Loucy (cell line): ENCODE data around the gene SPOCK3.
"Not testable (repeated sequence)": the region's sequence is repeated elsewhere in the genome, so short reads cannot be mapped to it uniquely, and the experiment has no call there.

ENCODE experiments used
- H2AFZ ChIP-seq: fragments of 200-600 bp; sonication (generic); 2 replicates; pipeline ENCODE4 v1.6.0; 2016; ENCODE audit warnings: antibody characterized with exemption, mild to moderate bottlenecking, low read length, moderate library complexity
- H3F3A ChIP-seq: fragments of 200-600 bp; 2 replicates; pipeline ENCODE4 v1.6.0; 2016; ENCODE audit warnings: antibody characterized with exemption, low read depth, mild to moderate bottlenecking
- H3K27me3 ChIP-seq: fragments of 200-600 bp; sonication (generic); 2 replicates; pipeline ENCODE4 v1.6.1; 2014; ENCODE audit warnings: low read length, mild to moderate bottlenecking; ENCODE audit not compliant: insufficient read depth, poor library complexity, severe bottlenecking
- H3K36me3 ChIP-seq: fragments of 200-600 bp; sonication (generic); 2 replicates; pipeline ENCODE4 v1.6.1; 2016; ENCODE audit warnings: low read length; ENCODE audit not compliant: insufficient read depth
- H3K4me1 ChIP-seq: fragments of 200-600 bp; sonication (generic); 2 replicates; pipeline ENCODE4 v1.5.1; 2014; ENCODE audit warnings: low read length, mild to moderate bottlenecking; ENCODE audit not compliant: insufficient read depth, poor library complexity, severe bottlenecking
- H3K4me2 ChIP-seq: fragments of 200-600 bp; sonication (generic); 2 replicates; pipeline ENCODE4 v1.6.0; 2014; ENCODE audit warnings: antibody characterized with exemption, low read length, low read depth, mild to moderate bottlenecking; ENCODE audit not compliant: poor library complexity, severe bottlenecking
- H3K4me3 ChIP-seq: fragments of 200-600 bp; sonication (generic); 2 replicates; pipeline ENCODE4 v1.5.1; 2014; ENCODE audit warnings: low read length, mild to moderate bottlenecking, mixed read lengths; ENCODE audit not compliant: poor library complexity, severe bottlenecking
- H3K79me2 ChIP-seq: fragments of 200-600 bp; sonication (generic); 2 replicates; pipeline ENCODE4 v1.6.1; 2014; ENCODE audit warnings: low read length; ENCODE audit not compliant: insufficient read depth
- H3K9ac ChIP-seq: fragments of 200-600 bp; sonication (generic); 2 replicates; pipeline ENCODE4 v1.6.0; 2014; ENCODE audit warnings: mild to moderate bottlenecking, low read depth, low read length, moderate library complexity; ENCODE audit not compliant: poor library complexity, severe bottlenecking
- H3K9me2 ChIP-seq: fragments of 200-600 bp; sonication (generic); replicated peaks from 2 replicates; pipeline ENCODE4 v1.6.1; 2016; ENCODE audit warnings: low read depth, low read length, mixed read lengths
- H3K9me3 ChIP-seq: fragments of 200-600 bp; sonication (generic); 2 replicates; pipeline ENCODE4 v1.6.1; 2014; ENCODE audit warnings: mild to moderate bottlenecking, antibody characterized with exemption, low read length, low read depth; ENCODE audit not compliant: insufficient read depth
- H4K20me1 ChIP-seq: fragments of 200-600 bp; sonication (generic); 2 replicates; pipeline ENCODE4 v1.6.0; 2014; ENCODE audit warnings: antibody characterized with exemption, low read length, mild to moderate bottlenecking; ENCODE audit not compliant: insufficient read depth, poor library complexity, severe bottlenecking
- EZH2phosphoT487 ChIP-seq: fragments of 200-600 bp; IDR thresholded peaks from 2 replicates; pipeline ENCODE4 v1.6.1; 2018; ENCODE audit warnings: antibody characterized with exemption, mild to moderate bottlenecking, moderate library complexity, borderline replicate concordance
- TF ChIP-seq, protein P1 (sequence below): fragments of 200-600 bp; sonication (generic); conservative IDR thresholded peaks from 2 replicates; pipeline ENCODE4 v1.5.1; 2014; ENCODE audit warnings: mild to moderate bottlenecking, antibody characterized with exemption, low read length

SPOCK3 gene

GRCh38 chr4:167234316-167234881, at the start of gene SPOCK3:
Gene SPOCK3, minus strand, starts transcription at chr4:167234494.
- Histone ChIP-seq H3K27me3 (no peaks in the 10 kb centered on the region), H3K4me2 (no peak within 1 kb of the TSS)

DNA sequence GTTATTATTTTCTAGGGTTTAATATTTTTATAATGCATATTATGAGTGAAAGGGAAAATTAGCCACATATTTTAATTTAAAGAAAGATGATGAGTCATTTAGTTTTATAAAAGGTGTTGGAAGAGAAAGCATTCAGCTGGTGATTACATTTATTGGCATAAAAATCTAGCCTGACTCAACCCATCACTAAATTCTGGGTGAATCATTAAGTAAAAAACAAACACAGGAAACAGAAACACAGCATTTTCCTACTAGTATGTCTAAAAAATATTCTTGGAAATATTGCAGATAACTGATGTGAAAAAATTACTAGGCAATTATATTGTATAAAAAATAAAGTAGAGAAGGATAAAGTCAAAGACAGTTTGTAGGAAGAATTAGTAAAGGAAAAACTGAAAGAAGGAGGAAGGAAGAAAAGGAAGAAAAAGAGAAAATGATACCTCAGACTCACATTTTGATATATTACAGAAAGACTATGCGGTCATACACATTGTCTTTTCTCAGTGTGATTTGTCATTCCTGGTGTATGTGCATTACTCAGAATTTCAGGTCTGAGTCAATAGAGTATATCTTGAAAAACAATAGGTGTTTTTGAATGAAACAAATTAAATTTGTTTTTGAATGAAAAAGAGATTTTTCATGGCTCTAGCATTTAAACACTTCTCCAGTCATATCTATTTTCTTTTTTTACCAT, 48.0 kb upstream of the SPOCK3 start:
- no peak overlapping the region for H3K9ac ChIP-seq
- H3K36me3 ChIP-seq = no peaks in the 10 kb centered on the region
- no peaks in the 10 kb centered on the region for H3K9me2 ChIP-seq
- no peak overlapping the region for H2AFZ ChIP-seq
- H3F3A ChIP-seq = no peaks in the 10 kb centered on the region
- H4K20me1 ChIP-seq = no peaks in the 10 kb centered on the region
- no peaks in the 10 kb centered on the region for H3K9me3 ChIP-seq
- H3K4me2 ChIP-seq = no peak overlapping the region
- no peak overlapping the region for H3K4me3 ChIP-seq
- no peaks in the 10 kb centered on the region for H3K27me3 ChIP-seq
- TF ChIP-seq, protein P1, sequence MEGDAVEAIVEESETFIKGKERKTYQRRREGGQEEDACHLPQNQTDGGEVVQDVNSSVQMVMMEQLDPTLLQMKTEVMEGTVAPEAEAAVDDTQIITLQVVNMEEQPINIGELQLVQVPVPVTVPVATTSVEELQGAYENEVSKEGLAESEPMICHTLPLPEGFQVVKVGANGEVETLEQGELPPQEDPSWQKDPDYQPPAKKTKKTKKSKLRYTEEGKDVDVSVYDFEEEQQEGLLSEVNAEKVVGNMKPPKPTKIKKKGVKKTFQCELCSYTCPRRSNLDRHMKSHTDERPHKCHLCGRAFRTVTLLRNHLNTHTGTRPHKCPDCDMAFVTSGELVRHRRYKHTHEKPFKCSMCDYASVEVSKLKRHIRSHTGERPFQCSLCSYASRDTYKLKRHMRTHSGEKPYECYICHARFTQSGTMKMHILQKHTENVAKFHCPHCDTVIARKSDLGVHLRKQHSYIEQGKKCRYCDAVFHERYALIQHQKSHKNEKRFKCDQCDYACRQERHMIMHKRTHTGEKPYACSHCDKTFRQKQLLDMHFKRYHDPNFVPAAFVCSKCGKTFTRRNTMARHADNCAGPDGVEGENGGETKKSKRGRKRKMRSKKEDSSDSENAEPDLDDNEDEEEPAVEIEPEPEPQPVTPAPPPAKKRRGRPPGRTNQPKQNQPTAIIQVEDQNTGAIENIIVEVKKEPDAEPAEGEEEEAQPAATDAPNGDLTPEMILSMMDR = no peak
- TF ChIP-seq EZH2phosphoT487 = no peak
- H3K4me1 ChIP-seq = no peaks in the 10 kb centered on the region
- H3K79me2 ChIP-seq = no peaks in the 10 kb centered on the region

More at GRCh38 chr4:167234316-167234881, at the start of gene SPOCK3:
- Histone ChIP-seq H3K79me2 (no peaks in the 10 kb centered on the region), H3K9ac (no peak within 1 kb of the TSS), H3K9me2 (no peaks in the 10 kb centered on the region), H3K9me3 (no peaks in the 10 kb centered on the region), H3K4me3 (no peak within 1 kb of the TSS), H3F3A (no peaks in the 10 kb centered on the region), H2AFZ (no peak within 1 kb of the TSS), H4K20me1 (no peaks in the 10 kb centered on the region), H3K36me3 (no peaks in the 10 kb centered on the region), H3K4me1 (no peaks in the 10 kb centered on the region)
- TF ChIP-seq, protein P1 = no peak
- TF ChIP-seq EZH2phosphoT487 = no peak

- not testable (repeated sequence) for H3K4me1 ChIP-seq, H3K4me2 ChIP-seq, H3K27me3 ChIP-seq, H3K79me2 ChIP-seq, H3K9ac ChIP-seq, H4K20me1 ChIP-seq, H2AFZ ChIP-seq, H3K9me3 ChIP-seq, H3K9me2 ChIP-seq, H3F3A ChIP-seq, H3K4me3 ChIP-seq, H3K36me3 ChIP-seq
Observed at GRCh38 chr4:167281545-167281944, 47.3 kb upstream of the SPOCK3 start.

- Histone ChIP-seq H2AFZ (no peak overlapping the region), H3K79me2 (no peaks in the 10 kb centered on the region), H3K27me3 (no peaks in the 10 kb centered on the region), H3K9me3 (no peaks in the 10 kb centered on the region), H3K4me2 (no peak overlapping the region), H3K4me3 (no peak overlapping the region), H3K9ac (no peak overlapping the region), H3K36me3 (no peaks in the 10 kb centered on the region), H3K4me1 (no peaks in the 10 kb centered on the region), H3K9me2 (no peaks in the 10 kb centered on the region), H4K20me1 (no peaks in the 10 kb centered on the region), H3F3A (no peaks in the 10 kb centered on the region)
- TF ChIP-seq, protein P1 = no peak
- TF ChIP-seq EZH2phosphoT487 = no peak
Observed at GRCh38 chr4:167274351-167274750, 40.1 kb upstream of the SPOCK3 start.
